ENCODE results near the gene RBL2.
"Not testable (repeated sequence)": the region's sequence is repeated elsewhere in the genome, so short reads cannot be mapped to it uniquely, and the experiment has no call there.

Gene RBL2

GRCh38 chr16:53434377-53435065, at the start of gene RBL2:
Gene RBL2, plus strand, starts transcription at chr16:53434471. Its CDS starts 86 bp downstream, at chr16:53434557.
- peak; percentile 76 for DNase-seq

GRCh38 chr16:53384610-53385009, 49.7 kb upstream of the RBL2 start:
- not testable (repeated sequence) for DNase-seq

GRCh38 chr16:53404959-53405358, 29.3 kb upstream of the RBL2 start:
- DNase-seq = no peak

GRCh38 chr16:53412549-53412948, 21.7 kb upstream of the RBL2 start:
- DNase-seq = no peak

GRCh38 chr16:53413864-53414263, 20.4 kb upstream of the RBL2 start:
- DNase-seq = no peak

GRCh38 chr16:53414381-53414780, 19.9 kb upstream of the RBL2 start:
- DNase-seq = no peak

GRCh38 chr16:53415504-53415903, 18.8 kb upstream of the RBL2 start:
- no peak for DNase-seq

GRCh38 chr16:53417011-53417410, 17.3 kb upstream of the RBL2 start:
- peak; percentile 22 for DNase-seq

- DNase-seq = no peak
These were observed 16.3 kb upstream of the RBL2 start for GRCh38 chr16:53417976-53418375.

GRCh38 chr16:53419383-53419709, 14.9 kb upstream of the RBL2 start:
- DNase-seq = not testable (repeated sequence)

GRCh38 chr16:53421248-53421647, 13.0 kb upstream of the RBL2 start:
- no peak for DNase-seq

GRCh38 chr16:53423968-53424367, 10.3 kb upstream of the RBL2 start:
- DNase-seq = not testable (repeated sequence)

GRCh38 chr16:53428681-53429080, 5.6 kb upstream of the RBL2 start:
- no peak for DNase-seq

- DNase-seq = peak; percentile 40
These were observed 4.9 kb upstream of the RBL2 start for GRCh38 chr16:53429221-53429943.

GRCh38 chr16:53430363-53430762, 3.9 kb upstream of the RBL2 start:
- DNase-seq = no peak

- no peak for DNase-seq
These were observed 762 bp upstream of the RBL2 start for GRCh38 chr16:53433509-53433908.

GRCh38 chr16:53433930-53434376, 318 bp upstream of the RBL2 start:
- no peak for DNase-seq

- peak; percentile 78 for DNase-seq
These were observed 906 bp downstream of the RBL2 start for GRCh38 chr16:53435066-53435688.

- no peak for DNase-seq
These were observed 5.9 kb downstream of the RBL2 start for GRCh38 chr16:53440125-53440524.

GRCh38 chr16:53445534-53445933, 11.3 kb downstream of the RBL2 start:
- DNase-seq = no peak

GRCh38 chr16:53446090-53446489, 11.8 kb downstream of the RBL2 start:
- no peak for DNase-seq

GRCh38 chr16:53449816-53450517, 15.7 kb downstream of the RBL2 start:
- DNase-seq = no peak

GRCh38 chr16:53453928-53454327, 19.7 kb downstream of the RBL2 start:
- no peak for DNase-seq

Data from NCI-H226 (cell line).